B cell (primary cell): ENCODE measurements around the gene CREB5. TPM values are rescaled to one million over a fixed set of nuclear protein-coding genes. Genes with fewer than 3 reads are reported as not detected.

Source experiments
- ATAC-seq: fragments of 200-7000 bp; cut with Tn5 transposase; one replicate; pipeline ENCODE4 v1.10.0; 2021; ENCODE audit warnings: low read depth, mild to moderate bottlenecking, moderate number of reproducible peaks, moderate library complexity
- CTCF ChIA-PET: fragments of 350-600 bp; sonication (Branson Sonifier 250); formaldehyde crosslinking; loops from one replicate; lab custom pipeline; 2021; ENCODE audit warnings: antibody characterized with exemption, inconsistent platforms; lab: Charles Lee
- POLR2A ChIA-PET: fragments of 350-600 bp; sonication (Branson Sonifier 250); formaldehyde crosslinking; loops from one replicate; lab custom pipeline; 2021; ENCODE audit warnings: antibody characterized with exemption; lab: Charles Lee
- DNase-seq: peaks from one replicate; pipeline ENCODE4 v3.0.0; 2013
- H2AFZ ChIP-seq: 2 replicates; pipeline ENCODE4 v1.6.1; 2012; ENCODE audit warnings: mild to moderate bottlenecking, low read depth, low read length; ENCODE audit not compliant: insufficient read depth, poor library complexity, severe bottlenecking
- H3K27ac ChIP-seq, 2 donors: 1 replicate in 1 of 2; 2 replicates in 1 of 2; pipeline ENCODE4 v1.5.1; 2012 to 2013; ENCODE audit warnings: low read length in 2 of 2, mild to moderate bottlenecking in 2 of 2, moderate library complexity in 1 of 2
- H3K27me3 ChIP-seq, 4 experiments: fragments of 200-600 bp in 1 of 4; sonication (generic) in 1 of 4; replicated peaks in 1 of 4; 1 replicate in 2 of 4; 2 replicates in 2 of 4; pipeline versions ENCODE4 v1.6.1 to v1.7.0; 2013 to 2016; ENCODE audit warnings: low read length in 3 of 4, mild to moderate bottlenecking in 2 of 4, mixed read lengths in 1 of 4, moderate library complexity in 1 of 4; ENCODE audit not compliant: insufficient read depth in 4 of 4, control insufficient read depth in 3 of 4; ENCODE audit errors: control extremely low read depth in 1 of 4
- H3K36me3 ChIP-seq, 2 experiments: replicated peaks in 1 of 2; 1 replicate in 1 of 2; 2 replicates in 1 of 2; pipeline versions ENCODE4 v1.6.1 to v1.7.1; 2013; ENCODE audit warnings: low read length in 1 of 2; ENCODE audit not compliant: insufficient read depth in 2 of 2, control insufficient read depth in 1 of 2; ENCODE audit errors: control extremely low read depth in 1 of 2, extremely low read depth in 1 of 2
- H3K4me1 ChIP-seq, 2 donors: fragments of 200-600 bp in 1 of 2; sonication (generic) in 1 of 2; 1 replicate in 1 of 2; 2 replicates in 1 of 2; pipeline versions ENCODE4 v1.5.1 to v1.6.1; 2013 to 2017; ENCODE audit warnings: low read length in 2 of 2; ENCODE audit not compliant: control insufficient read depth in 2 of 2, insufficient read depth in 2 of 2
- H3K4me2 ChIP-seq: replicated peaks from 2 replicates; pipeline ENCODE3; 2012; ENCODE audit warnings: mild to moderate bottlenecking, low read depth, low read length; ENCODE audit not compliant: poor library complexity, severe bottlenecking
- H3K4me3 ChIP-seq, 5 experiments: fragments of 200-600 bp in 1 of 5; sonication (generic) in 1 of 5; 1 replicate in 3 of 5; 2 replicates in 2 of 5; pipeline versions ENCODE4 v1.5.1 to v1.7.0; 2011 to 2016; ENCODE audit warnings: low read length in 4 of 5, mild to moderate bottlenecking in 4 of 5, low read depth in 2 of 5, control low read depth in 1 of 5, moderate library complexity in 1 of 5; ENCODE audit not compliant: insufficient read depth in 1 of 5; ENCODE audit errors: control extremely low read depth in 1 of 5, extremely low read depth in 1 of 5
- H3K79me2 ChIP-seq: fragments of 200-600 bp; sonication (generic); one replicate; pipeline ENCODE4 v1.6.0; 2016; ENCODE audit warnings: low read length; ENCODE audit not compliant: control insufficient read depth, insufficient read depth
- H3K9ac ChIP-seq: fragments of 200-600 bp; sonication (generic); 2 replicates; pipeline ENCODE4 v1.6.1; 2017; ENCODE audit warnings: mild to moderate bottlenecking, low read length, moderate library complexity
- H3K9me3 ChIP-seq, 3 donors: one replicate each; pipeline versions ENCODE4 v1.6.1 to v1.7.1; 2013; ENCODE audit warnings: low read length in 2 of 3; ENCODE audit not compliant: control insufficient read depth in 2 of 3, insufficient read depth in 1 of 3; ENCODE audit errors: control extremely low read depth in 1 of 3
- H4K20me1 ChIP-seq: 2 replicates; pipeline ENCODE4 v1.6.0; 2012; ENCODE audit warnings: mild to moderate bottlenecking, low read length; ENCODE audit not compliant: insufficient read depth, control insufficient read depth, poor library complexity, severe bottlenecking
- H3K27ac Mint-ChIP-seq: one replicate; pipeline ENCODE4 v1.8.0; 2021; ENCODE audit warnings: mixed read lengths
- H3K27me3 Mint-ChIP-seq: one replicate; pipeline ENCODE4 v1.8.0; 2021; ENCODE audit warnings: mixed read lengths
- H3K4me1 Mint-ChIP-seq: one replicate; pipeline ENCODE4 v1.8.0; 2021; ENCODE audit warnings: mixed read lengths
- H3K4me3 Mint-ChIP-seq: one replicate; pipeline ENCODE4 v1.8.0; 2021; ENCODE audit warnings: mixed read lengths
- H3K9me3 Mint-ChIP-seq: one replicate; pipeline ENCODE4 v1.8.0; 2022; ENCODE audit warnings: mixed read lengths; ENCODE audit not compliant: insufficient read depth
- EZH2 ChIP-seq: IDR thresholded peaks from 2 replicates; pipeline ENCODE4 v1.6.1; 2012; ENCODE audit warnings: borderline replicate concordance, low read depth, mild to moderate bottlenecking, moderate library complexity, low read length; ENCODE audit not compliant: insufficient read depth, poor library complexity, severe bottlenecking
- WGBS: methylation state at CpG from one replicate; pipeline ENCODE4 v1.1.5; 2013; ENCODE audit warnings: missing lambda C conversion rate; ENCODE audit not compliant: insufficient coverage; 5-methylcytosine and 5-hydroxymethylcytosine counted together
- intact Hi-C: fragments of 100-400 bp; cut with micrococcal nuclease; formaldehyde crosslinking; loops from one replicate; pipeline ENCODE4 v1.10.0; 2022
- polyA plus RNA-seq: library from polyadenylated mRNA; depleted of rRNA; stranded (reverse); fragments of >200 nt; gene quantifications from 2 replicates; pipeline ENCODE4 v1.2.3, GENCODE V29; 2012
- total RNA-seq, 2 donors: library from RNA; stranded (reverse); fragments of 120-200 nt in 1 of 2; gene quantifications; 1 replicate in 1 of 2; 2 replicates in 1 of 2; pipeline versions ENCODE4 v1.2.3 to v1.2.4, GENCODE V29; 2013 to 2022
- TF ChIP-seq, protein P1 (sequence below): fragments of 200-600 bp; IDR thresholded peaks from one replicate; pipeline ENCODE4 v1.8.0; 2022; ENCODE audit warnings: antibody characterized with exemption, mild to moderate bottlenecking

CREB5 gene
- total and polyA plus RNA-seq, 2 donors (not counting 1 experiment from before 2014, with no cell fraction given): 0.05 to 0.95 TPM

DNA sequence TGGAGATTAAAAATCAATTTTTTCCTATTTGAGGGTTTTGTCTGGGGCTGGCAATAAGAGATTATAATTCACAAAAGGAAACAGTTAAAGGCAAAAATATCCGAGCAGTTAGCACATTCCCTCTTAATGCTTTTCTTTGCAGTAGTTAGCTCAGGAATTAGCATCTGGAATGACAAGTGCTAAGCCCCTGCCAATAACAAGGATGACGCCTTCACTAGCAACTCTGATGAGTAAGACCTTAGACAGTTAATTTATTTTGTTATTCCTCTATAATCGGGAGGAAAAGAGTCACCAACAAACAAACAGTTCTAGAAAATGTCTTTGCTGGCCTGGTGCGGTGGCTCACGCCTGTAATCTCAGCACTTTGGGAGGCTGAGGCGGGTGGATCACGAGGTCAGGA is 394.5 kb downstream of the CREB5 start:
- 100% methylated on average over 4 of the region's 7 CpGs for WGBS
- H3K9ac ChIP-seq: no peak overlapping the region
- no peaks in the 10 kb centered on the region for H3K9me3 ChIP-seq
- H3K27ac ChIP-seq: no peak overlapping the region
- ChIA-PET POLR2A (no interaction called here), CTCF (interaction anchor here (0.8 to 1.4 kb wide), 2 partner anchors 10 to 47 kb away, joined by 3 read pairs; no protein-coding TSS in a partner anchor)
- H3K79me2 ChIP-seq: no peaks in the 10 kb centered on the region
- no peaks in the 10 kb centered on the region for H4K20me1 ChIP-seq
- H3K4me2 ChIP-seq: no peak overlapping the region
- H3K36me3 ChIP-seq: no peaks in the 10 kb centered on the region
- intact Hi-C loops: no loop called here
- no peak for ATAC-seq
- H3K4me1 ChIP-seq: no peaks in the 10 kb centered on the region
- no peak overlapping the region for H3K4me3 Mint-ChIP-seq
- H3K27me3 Mint-ChIP-seq: no peaks in the 10 kb centered on the region
- H3K4me3 ChIP-seq: no peak overlapping the region
- DNase-seq: no peak
- H3K27me3 ChIP-seq: no peaks in the 10 kb centered on the region
- no peak overlapping the region for H2AFZ ChIP-seq
- no peak overlapping the region for H3K27ac Mint-ChIP-seq
- TF ChIP-seq, protein P1, sequence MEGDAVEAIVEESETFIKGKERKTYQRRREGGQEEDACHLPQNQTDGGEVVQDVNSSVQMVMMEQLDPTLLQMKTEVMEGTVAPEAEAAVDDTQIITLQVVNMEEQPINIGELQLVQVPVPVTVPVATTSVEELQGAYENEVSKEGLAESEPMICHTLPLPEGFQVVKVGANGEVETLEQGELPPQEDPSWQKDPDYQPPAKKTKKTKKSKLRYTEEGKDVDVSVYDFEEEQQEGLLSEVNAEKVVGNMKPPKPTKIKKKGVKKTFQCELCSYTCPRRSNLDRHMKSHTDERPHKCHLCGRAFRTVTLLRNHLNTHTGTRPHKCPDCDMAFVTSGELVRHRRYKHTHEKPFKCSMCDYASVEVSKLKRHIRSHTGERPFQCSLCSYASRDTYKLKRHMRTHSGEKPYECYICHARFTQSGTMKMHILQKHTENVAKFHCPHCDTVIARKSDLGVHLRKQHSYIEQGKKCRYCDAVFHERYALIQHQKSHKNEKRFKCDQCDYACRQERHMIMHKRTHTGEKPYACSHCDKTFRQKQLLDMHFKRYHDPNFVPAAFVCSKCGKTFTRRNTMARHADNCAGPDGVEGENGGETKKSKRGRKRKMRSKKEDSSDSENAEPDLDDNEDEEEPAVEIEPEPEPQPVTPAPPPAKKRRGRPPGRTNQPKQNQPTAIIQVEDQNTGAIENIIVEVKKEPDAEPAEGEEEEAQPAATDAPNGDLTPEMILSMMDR: no peak
- no peak for TF ChIP-seq EZH2
- H3K4me1 Mint-ChIP-seq: peaks cover 8% of the 10 kb centered on the region
- no peaks in the 10 kb centered on the region for H3K9me3 Mint-ChIP-seq

DNA sequence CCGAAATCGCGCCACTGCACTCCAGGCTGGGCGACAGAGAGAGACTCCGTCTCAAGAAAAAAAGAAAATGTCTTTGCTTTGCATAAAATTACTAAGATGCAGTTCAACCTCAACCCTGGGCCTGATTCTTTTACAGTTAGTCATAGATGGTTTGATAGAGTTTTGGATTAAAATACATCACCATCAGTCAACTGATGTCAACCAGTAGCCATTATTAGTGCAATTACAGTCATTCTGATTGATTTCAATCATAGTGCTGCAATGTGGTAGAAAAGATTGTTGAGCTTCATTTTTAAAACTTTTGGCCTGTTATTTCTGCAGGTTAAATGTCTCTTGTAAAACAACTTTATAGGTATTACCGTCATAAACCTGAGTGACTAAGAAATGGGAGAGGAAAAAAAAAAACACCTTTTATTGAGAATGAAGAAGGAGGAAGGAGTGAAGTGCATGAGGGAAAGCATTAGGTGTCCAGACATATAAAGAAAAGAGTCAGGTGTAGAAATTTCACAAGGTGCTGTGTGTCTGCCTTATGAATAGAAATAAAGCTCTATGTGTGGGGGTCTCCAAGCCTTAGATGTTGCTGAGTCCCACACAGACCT is 395.2 kb downstream of the CREB5 start:
- WGBS: 100% methylated on average over 1 of the region's 6 CpGs
- Histone ChIP-seq H3K79me2 (no peaks in the 10 kb centered on the region), H2AFZ (no peak overlapping the region), H3K27ac (no peak overlapping the region), H3K27me3 (no peaks in the 10 kb centered on the region), H3K36me3 (no peaks in the 10 kb centered on the region), H3K4me3 (no peak overlapping the region), H3K4me1 (peaks cover 0 to under 1% of the 10 kb centered on the region in 2 donors), H4K20me1 (no peaks in the 10 kb centered on the region), H3K9me3 (no peaks in the 10 kb centered on the region), H3K4me2 (no peak overlapping the region), H3K9ac (no peak overlapping the region)
- Mint-ChIP-seq H3K4me3 (no peak overlapping the region), H3K4me1 (peaks cover 8% of the 10 kb centered on the region), H3K9me3 (no peaks in the 10 kb centered on the region), H3K27ac (no peak overlapping the region), H3K27me3 (no peaks in the 10 kb centered on the region)
- TF ChIP-seq EZH2: no peak
- TF ChIP-seq, protein P1: no peak
- DNase-seq (no peak), ATAC-seq (no peak)
- ChIA-PET CTCF (interaction anchor here (0.7 to 0.8 kb wide), 2 partner anchors 47 to 220 kb away, joined by 3 read pairs; no protein-coding TSS in a partner anchor), POLR2A (no interaction called here)
- intact Hi-C loops: no loop called here
